VCaP (cell line): ENCODE data around the gene PARVB.
A peak's percentile ranks its signal among the peaks of the same experiment; 100 is the strongest.

ENCODE experiments used
- H3K27ac ChIP-seq: fragments of 450-650 bp; 2 replicates; pipeline ENCODE4 v1.5.1; 2017
- CTCF ChIP-seq: fragments of 450-650 bp; conservative IDR thresholded peaks from 2 replicates; pipeline ENCODE4 v1.5.1; 2017; ENCODE audit warnings: mild to moderate bottlenecking, moderate library complexity

The PARVB gene

DNA sequence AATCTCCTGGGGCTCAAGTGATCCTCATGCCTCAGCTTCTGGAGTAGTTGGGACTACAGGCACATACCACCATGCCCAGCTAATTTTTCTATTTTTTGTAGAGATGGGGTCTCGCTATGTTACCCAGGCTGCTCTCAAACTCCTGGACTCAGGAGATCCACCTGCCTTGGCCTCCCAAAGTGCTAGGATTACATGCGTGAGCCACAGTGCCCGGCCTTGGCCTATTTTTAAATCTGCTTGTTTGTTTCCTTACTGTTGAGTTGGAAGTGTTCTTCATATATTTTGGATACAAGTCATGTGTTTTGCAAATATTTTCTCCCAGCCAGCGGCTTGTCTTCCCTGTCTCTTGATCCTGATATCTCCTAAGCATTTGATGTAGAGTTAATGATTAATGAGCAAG, 5.0 kb downstream of the PARVB start:
- TF ChIP-seq CTCF, result no peak
- peak overlapping the region; percentile 76 for H3K27ac ChIP-seq

DNA sequence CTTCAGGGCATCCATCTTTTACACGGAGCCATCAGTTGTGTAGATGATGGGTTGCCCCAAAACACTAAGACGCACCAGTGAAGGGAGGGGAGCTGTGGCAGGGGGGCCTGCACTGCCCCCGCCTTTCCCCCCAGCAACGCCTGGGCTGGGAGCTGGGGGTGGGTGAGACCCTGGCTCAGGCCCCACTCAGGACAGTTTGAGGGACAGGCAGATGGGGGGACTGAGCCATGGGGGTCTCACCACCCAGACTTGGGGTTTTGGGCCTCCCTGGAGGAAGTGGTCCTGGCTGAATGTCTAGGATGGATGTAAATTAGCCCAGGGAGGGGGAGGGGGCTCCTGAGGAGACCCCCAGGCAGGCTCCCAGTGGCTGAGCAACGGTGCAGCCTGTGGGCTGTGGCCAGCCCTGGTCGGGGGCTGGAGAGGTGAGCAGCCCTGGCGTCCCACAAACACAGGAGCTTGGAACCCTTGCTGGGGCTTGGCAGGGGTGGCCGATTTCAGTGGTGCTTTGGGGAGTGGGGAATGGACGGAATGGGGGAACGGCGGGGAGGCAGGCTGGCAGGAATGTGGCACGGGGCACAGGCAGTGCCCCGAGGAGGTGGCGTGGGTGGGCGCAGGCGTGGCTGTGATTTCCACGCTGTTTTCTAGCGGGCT, 6.1 kb downstream of the PARVB start:
- H3K27ac ChIP-seq, result no peak overlapping the region; the same call in 1 of the 2 replicates
- no peak for TF ChIP-seq CTCF

GRCh38 chr22:44030702-44031082, 6.6 kb downstream of the PARVB start:
- no peak for TF ChIP-seq CTCF
- no peak overlapping the region for H3K27ac ChIP-seq

- no peak for TF ChIP-seq CTCF
- no peak overlapping the region for H3K27ac ChIP-seq
These were observed 7.3 kb downstream of the PARVB start for GRCh38 chr22:44031158-44031952.

GRCh38 chr22:44032126-44032730, 8.1 kb downstream of the PARVB start:
- no peak for TF ChIP-seq CTCF
- H3K27ac ChIP-seq, result no peak overlapping the region

DNA sequence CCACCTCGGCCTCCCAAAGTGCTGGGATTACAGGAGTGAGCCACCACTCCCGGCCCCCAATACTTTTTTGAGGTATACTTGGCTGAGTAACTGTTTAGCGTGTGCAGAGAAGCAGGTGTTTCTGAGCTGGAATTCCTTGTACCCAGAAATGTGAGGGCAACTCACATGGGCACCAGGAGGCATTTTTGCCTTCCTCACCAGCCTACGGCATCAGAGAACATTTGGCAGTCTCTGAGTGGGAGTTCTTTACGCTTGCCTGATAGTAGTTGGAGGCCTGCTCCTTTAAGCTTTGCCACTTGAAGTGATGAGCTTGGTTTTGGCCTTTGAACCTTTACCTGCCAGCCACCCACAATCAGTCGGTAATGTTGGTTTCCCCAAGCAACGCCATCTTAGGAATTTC, 9.2 kb downstream of the PARVB start:
- TF ChIP-seq CTCF, result no peak
- no peak overlapping the region for H3K27ac ChIP-seq

DNA sequence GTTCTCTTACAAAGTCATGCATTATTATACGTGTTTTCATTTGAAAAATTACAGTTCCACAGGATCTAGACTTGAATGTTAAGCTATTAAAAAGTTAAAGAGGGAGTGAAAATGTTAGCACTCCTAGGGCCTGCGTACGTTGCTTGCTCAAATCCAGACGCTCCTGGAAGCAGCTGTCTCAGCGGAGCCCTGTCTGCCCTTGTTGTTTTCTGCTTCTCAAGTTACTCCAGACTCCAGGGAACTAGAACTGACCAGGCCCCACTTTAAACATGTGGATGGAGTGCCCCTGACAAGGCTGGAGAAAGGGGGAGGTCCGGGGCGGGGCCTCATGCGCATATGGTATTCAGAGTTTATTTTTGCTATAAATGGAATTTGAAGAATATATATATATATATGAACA, 9.6 kb downstream of the PARVB start:
- TF ChIP-seq CTCF, result no peak
- no peak overlapping the region for H3K27ac ChIP-seq
